Natural killer cell treated with Interleukin-12 subunit alpha and Interleukin-12 subunit beta and Interleukin-15 and Interleukin-18, amount 100 ng/mL, for 72 hours (primary cell): ENCODE results near the gene NTRK2. TPM values are rescaled to one million over a fixed set of nuclear protein-coding genes. Genes with fewer than 3 reads are reported as not detected.

Source experiments
- ATAC-seq, 2 donors: fragments of 150-1000 bp; cut with Tn5 transposase in 1 of 2; sonication (Bioruptor Pico), chemical (Tn5 transposase) in 1 of 2; 2 replicates each; pipeline ENCODE4 v1.10.0; 2021
- DNase-seq: peaks from one replicate; pipeline ENCODE4 v3.0.0; 2022; ENCODE audit warnings: low spot score
- H3K27ac Mint-ChIP-seq, 2 donors: 1 replicate in 1 of 2; 2 replicates in 1 of 2; pipeline ENCODE4 v1.8.0; 2022; ENCODE audit warnings: mixed read lengths in 2 of 2, mild to moderate bottlenecking in 1 of 2, moderate library complexity in 1 of 2
- H3K27me3 Mint-ChIP-seq, 2 donors: 1 replicate in 1 of 2; 2 replicates in 1 of 2; pipeline ENCODE4 v1.8.0; 2022; ENCODE audit warnings: mixed read lengths in 2 of 2
- H3K36me3 Mint-ChIP-seq: one replicate; pipeline ENCODE4 v1.8.0; 2022; ENCODE audit warnings: mixed read lengths
- H3K4me1 Mint-ChIP-seq, 2 donors: 1 replicate in 1 of 2; 2 replicates in 1 of 2; pipeline ENCODE4 v1.8.0; 2022; ENCODE audit warnings: low read depth in 2 of 2, mixed read lengths in 2 of 2, mild to moderate bottlenecking in 1 of 2
- H3K4me3 Mint-ChIP-seq: one replicate; pipeline ENCODE4 v1.8.0; 2022; ENCODE audit warnings: mixed read lengths
- H3K9me3 Mint-ChIP-seq: 2 replicates; pipeline ENCODE4 v1.8.0; 2022; ENCODE audit warnings: mixed read lengths
- total RNA-seq, 2 donors: library from RNA; stranded (reverse); gene quantifications; one replicate each; pipeline ENCODE4 v1.2.3, GENCODE V29; 2022

The NTRK2 gene
- total RNA-seq, 2 donors from 2014 or later: 0.24 to 2.4 TPM

DNA sequence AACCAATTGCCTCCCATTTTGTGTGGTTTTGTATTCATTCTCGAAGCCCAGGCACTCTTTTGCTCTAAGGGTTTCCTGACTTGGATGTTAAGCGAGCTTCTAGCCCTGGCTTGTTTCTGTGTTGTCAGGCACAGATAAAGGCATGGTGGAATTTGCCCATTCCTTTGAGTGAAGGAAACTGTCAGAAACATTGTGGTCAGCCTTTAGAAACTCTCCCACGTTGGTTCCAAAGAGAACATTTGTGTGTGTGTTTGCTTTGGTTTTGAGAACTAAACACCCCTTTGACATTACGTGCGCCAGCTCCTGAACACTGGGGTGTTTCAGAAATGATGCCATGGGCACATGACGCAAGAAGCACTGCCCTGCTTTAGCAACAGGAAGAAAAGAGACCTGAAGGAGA lies 320.9 kb downstream of the NTRK2 start:
- no peak overlapping the region for H3K4me3 Mint-ChIP-seq
- peaks cover 26 to 40% of the 10 kb centered on the region in 2 donors for H3K27me3 Mint-ChIP-seq
- ATAC-seq (no peak), DNase-seq (no peak)
- no peaks in the 10 kb centered on the region for H3K9me3 Mint-ChIP-seq
- H3K4me1 Mint-ChIP-seq: no peaks in the 10 kb centered on the region
- no peaks in the 10 kb centered on the region for H3K36me3 Mint-ChIP-seq
- no peak overlapping the region for H3K27ac Mint-ChIP-seq

DNA sequence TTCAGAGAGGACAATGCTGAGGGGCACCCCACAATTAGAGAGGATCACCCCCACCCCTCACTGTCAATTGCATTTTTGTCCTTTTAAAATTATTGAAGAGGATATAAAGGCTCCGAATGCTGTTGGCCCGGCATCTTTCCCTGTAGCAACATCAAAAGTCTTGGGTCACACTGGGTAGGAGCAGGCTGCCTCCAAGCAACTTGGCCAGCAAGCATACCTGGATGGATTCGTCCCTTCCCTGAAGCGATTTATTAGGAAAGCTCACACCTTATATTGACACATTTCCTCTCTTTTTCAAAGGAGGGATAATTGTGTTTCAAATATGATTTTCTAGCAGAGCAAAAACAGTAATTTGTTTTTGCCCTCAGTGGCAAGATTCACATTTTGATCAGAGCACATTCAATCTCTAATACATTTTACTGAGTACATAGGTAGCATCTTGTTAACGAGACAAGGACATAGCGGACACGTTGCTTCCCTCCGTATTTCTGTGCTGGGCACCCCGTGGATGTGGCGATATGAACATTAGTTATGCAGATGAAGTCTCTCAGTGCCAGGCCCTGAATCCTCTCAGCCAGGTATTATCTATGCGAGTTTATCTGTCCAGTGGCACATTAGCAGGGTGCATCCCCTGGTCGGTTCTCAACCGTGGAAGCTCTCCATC lies 321.5 kb downstream of the NTRK2 start:
- no peak for DNase-seq
- H3K27ac Mint-ChIP-seq: no peak overlapping the region
- no peaks in the 10 kb centered on the region for H3K9me3 Mint-ChIP-seq
- H3K36me3 Mint-ChIP-seq: no peaks in the 10 kb centered on the region
- H3K4me3 Mint-ChIP-seq: no peak overlapping the region
- no peaks in the 10 kb centered on the region for H3K4me1 Mint-ChIP-seq
- ATAC-seq: no peak
- peaks cover 23 to 35% of the 10 kb centered on the region in 2 donors for H3K27me3 Mint-ChIP-seq

DNA sequence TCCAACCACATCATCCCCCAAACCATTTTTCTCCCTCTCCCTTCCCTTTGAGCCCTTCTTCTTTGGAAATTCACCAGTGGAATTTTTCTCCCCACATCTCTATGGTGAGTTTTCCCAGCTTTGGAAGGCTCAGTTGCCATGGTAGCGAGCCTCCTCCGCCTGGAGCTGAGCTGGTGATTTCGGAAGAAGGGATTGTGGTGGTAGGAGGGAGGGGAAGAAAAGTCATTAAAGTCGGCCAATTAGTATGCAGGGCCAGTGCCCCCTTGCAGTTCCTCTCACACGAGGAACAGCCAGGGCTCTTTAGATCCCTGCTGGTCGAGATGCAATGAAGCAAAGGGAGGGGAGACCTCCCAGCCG lies 322.0 kb downstream of the NTRK2 start:
- no peak overlapping the region for H3K4me3 Mint-ChIP-seq
- H3K9me3 Mint-ChIP-seq: no peaks in the 10 kb centered on the region
- ATAC-seq (no peak), DNase-seq (no peak)
- H3K4me1 Mint-ChIP-seq: no peaks in the 10 kb centered on the region
- peaks cover 22 to 32% of the 10 kb centered on the region in 2 donors for H3K27me3 Mint-ChIP-seq
- no peak overlapping the region for H3K27ac Mint-ChIP-seq
- H3K36me3 Mint-ChIP-seq: no peaks in the 10 kb centered on the region

DNA sequence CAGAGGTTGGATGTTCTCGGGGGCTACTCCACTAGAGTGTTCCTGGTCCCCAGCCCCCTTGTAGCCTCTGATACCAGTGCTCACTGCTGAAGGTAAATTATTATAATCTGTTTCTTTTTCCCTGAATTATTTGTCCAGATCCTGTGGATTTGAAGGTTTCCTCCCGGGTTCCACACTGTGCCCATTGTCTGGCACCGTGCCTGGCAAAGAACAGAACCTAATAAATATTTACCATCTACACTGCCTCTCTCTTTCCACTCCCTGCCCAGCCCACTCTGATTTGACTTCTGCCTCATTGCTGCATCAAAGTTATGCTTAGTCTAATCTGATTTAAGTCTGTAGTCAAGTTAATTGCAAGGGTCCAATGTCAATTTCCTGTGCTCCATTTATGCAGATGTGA lies 322.9 kb downstream of the NTRK2 start:
- ATAC-seq (no peak), DNase-seq (no peak)
- Mint-ChIP-seq H3K4me1 (no peaks in the 10 kb centered on the region), H3K36me3 (no peaks in the 10 kb centered on the region), H3K9me3 (no peaks in the 10 kb centered on the region), H3K4me3 (no peak overlapping the region), H3K27ac (no peak overlapping the region), H3K27me3 (peaks cover 22 to 28% of the 10 kb centered on the region in 2 donors)

DNA sequence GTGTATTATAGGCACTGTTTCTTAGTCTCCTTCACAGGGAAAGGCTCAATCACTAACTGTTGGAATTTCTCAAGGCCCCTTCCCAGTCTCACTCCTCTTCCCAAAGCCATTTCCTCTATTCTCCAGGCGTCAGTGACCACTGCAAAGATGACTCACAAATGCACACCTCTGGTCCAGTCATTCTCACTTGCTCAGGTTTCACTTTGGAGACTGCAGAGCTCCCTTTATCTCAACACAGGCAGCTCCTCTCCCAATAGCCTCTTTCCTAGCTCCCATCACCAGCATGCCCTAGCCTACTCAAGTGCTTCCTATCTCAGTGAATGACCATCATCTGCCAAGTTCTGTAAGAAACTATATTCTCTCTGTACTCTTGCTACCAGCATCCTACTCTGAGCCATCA lies 323.6 kb downstream of the NTRK2 start:
- DNase-seq (no peak), ATAC-seq (no peak)
- no peaks in the 10 kb centered on the region for H3K36me3 Mint-ChIP-seq
- no peaks in the 10 kb centered on the region for H3K4me1 Mint-ChIP-seq
- H3K9me3 Mint-ChIP-seq: no peaks in the 10 kb centered on the region
- H3K27me3 Mint-ChIP-seq: peaks cover 19 to 23% of the 10 kb centered on the region in 2 donors
- H3K4me3 Mint-ChIP-seq: no peak overlapping the region
- no peak overlapping the region for H3K27ac Mint-ChIP-seq

DNA sequence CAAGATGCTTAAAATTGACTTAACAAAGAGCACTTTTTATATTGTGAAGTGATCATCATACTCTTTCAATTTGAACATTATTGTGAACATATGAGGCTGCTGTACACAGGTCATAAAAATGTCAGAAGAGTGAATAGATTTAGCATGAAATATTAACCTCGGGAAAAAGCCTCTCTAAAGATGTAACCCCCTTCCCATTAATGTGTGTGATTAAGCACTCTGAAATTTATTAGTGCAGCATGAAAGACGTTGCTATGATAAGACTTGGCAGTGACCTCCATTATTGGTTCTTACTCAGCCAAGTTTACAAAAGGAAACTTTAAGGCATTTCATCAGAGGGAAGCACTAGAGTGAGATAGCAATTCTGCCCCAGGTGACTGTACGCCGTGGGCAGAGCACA lies 326.5 kb downstream of the NTRK2 start:
- Mint-ChIP-seq H3K27me3 (peaks cover 19 to 33% of the 10 kb centered on the region in 2 donors), H3K36me3 (no peaks in the 10 kb centered on the region), H3K9me3 (no peaks in the 10 kb centered on the region), H3K4me3 (no peak overlapping the region), H3K27ac (no peak overlapping the region), H3K4me1 (no peaks in the 10 kb centered on the region)
- no peak for DNase-seq
- no peak for ATAC-seq

DNA sequence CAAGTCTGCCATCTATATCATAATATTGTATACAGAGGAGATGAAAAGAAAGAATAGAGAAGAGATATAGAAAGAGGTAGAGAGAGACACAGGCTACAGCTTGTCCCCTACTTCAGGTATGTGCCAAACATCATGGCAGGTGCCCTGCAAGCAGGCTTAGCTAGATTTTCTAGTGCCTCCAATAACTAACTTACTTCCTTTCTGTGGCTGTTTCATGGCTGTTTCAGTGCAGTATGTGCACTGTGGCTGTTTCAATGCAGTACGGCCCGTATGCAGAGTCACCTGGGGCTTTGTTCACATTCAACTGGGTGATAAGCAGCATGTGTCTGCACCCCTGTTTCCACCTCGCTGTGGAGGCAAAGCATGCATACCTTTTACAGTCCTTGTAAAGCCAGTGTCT lies 327.2 kb downstream of the NTRK2 start:
- Mint-ChIP-seq H3K36me3 (no peaks in the 10 kb centered on the region), H3K4me1 (no peaks in the 10 kb centered on the region), H3K4me3 (no peak overlapping the region), H3K27ac (no peak overlapping the region), H3K9me3 (no peaks in the 10 kb centered on the region), H3K27me3 (peaks cover 19 to 39% of the 10 kb centered on the region in 2 donors)
- DNase-seq (no peak), ATAC-seq (no peak)

DNA sequence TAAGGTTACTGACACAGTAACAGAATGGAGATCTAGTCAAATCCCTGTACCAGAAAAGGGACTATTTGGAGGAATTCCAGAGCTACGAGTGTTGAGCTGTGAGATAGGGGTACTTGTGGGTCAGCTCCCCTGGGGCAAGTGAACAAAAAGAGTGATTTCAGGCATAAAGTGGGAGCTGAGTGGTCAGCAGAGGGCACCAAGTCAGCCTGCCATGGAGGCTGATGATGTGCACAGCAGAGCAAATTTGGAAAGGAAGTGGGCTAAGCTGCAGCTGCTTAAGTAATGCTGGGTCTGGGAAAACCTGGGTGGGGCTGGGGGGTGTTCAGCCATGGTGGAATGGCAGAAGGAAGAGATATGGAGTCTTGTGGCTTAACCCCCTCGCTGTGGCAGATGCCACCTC lies 327.9 kb downstream of the NTRK2 start:
- ATAC-seq (peak in 1 of 2 donors; percentile 50), DNase-seq (no peak)
- H3K4me1 Mint-ChIP-seq: no peaks in the 10 kb centered on the region
- peaks cover 19 to 39% of the 10 kb centered on the region in 2 donors for H3K27me3 Mint-ChIP-seq
- no peak overlapping the region for H3K27ac Mint-ChIP-seq
- no peaks in the 10 kb centered on the region for H3K9me3 Mint-ChIP-seq
- H3K4me3 Mint-ChIP-seq: no peak overlapping the region
- no peaks in the 10 kb centered on the region for H3K36me3 Mint-ChIP-seq

DNA sequence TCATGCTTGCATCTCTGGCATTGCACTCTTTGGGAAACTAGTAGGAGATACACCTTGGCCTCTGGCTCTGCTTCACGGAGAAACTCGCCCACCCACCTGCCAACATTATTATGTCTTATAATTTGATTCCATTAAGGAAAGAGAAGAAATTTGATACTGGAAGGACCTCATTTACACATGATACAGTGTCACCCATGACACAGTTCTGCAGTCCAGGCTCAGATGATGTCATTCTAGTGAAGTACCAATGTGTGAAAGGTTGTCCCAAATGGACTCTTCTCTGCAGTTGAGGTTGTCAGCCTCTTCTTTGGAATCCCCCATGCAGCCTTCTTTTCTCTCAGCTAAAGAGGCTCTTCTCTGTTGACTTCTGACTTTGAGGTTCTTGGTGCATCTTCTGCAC lies 329.1 kb downstream of the NTRK2 start:
- no peaks in the 10 kb centered on the region for H3K9me3 Mint-ChIP-seq
- H3K4me3 Mint-ChIP-seq: no peak overlapping the region
- H3K27ac Mint-ChIP-seq: no peak overlapping the region
- no peaks in the 10 kb centered on the region for H3K36me3 Mint-ChIP-seq
- no peaks in the 10 kb centered on the region for H3K4me1 Mint-ChIP-seq
- no peak for ATAC-seq
- DNase-seq: no peak
- peaks cover 17 to 41% of the 10 kb centered on the region in 2 donors for H3K27me3 Mint-ChIP-seq

DNA sequence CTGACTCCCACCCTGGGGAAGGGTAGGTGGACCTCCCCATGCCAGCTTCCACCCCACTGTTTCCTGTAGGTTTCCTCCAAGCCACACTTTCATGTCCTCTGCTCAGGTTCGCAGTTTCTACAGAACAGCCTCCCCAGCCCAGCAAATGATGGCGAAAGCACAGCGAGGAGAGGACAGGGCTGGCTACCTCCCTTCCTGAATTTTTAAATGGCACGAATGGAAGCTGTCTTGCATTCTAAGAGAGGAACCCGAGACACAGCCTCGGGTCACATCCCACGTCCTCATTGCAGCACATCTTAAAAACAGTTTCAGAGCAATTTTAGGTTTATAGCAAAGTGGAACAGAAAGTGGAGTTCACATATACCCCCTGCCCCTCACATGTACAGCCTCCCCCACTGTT lies 330.3 kb downstream of the NTRK2 start:
- H3K27me3 Mint-ChIP-seq: peaks cover 13 to 33% of the 10 kb centered on the region in 2 donors
- H3K4me1 Mint-ChIP-seq: no peaks in the 10 kb centered on the region
- H3K9me3 Mint-ChIP-seq: no peaks in the 10 kb centered on the region
- DNase-seq (no peak), ATAC-seq (no peak)
- no peaks in the 10 kb centered on the region for H3K36me3 Mint-ChIP-seq
- no peak overlapping the region for H3K27ac Mint-ChIP-seq
- no peak overlapping the region for H3K4me3 Mint-ChIP-seq

DNA sequence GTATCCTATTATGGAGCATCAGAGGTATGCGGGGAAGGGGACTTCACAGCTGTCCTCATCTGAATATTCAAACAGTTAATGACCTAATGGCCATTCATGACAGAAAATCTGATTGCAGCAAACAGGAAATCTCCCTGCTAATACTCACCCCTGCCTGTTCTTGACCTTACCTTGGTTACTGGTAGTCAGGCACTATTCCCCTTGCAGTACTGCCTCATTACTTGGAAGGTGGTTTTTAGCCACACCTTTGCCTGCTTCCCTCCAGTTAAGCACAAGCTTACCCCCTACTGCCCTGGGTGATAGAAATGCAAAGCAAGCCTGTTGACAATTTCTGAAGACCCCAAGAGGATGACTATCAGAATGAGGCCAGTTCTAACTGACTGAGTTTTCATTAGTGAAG lies 332.4 kb downstream of the NTRK2 start:
- no peak overlapping the region for H3K27ac Mint-ChIP-seq
- H3K4me1 Mint-ChIP-seq: no peaks in the 10 kb centered on the region
- ATAC-seq: no peak

DNA sequence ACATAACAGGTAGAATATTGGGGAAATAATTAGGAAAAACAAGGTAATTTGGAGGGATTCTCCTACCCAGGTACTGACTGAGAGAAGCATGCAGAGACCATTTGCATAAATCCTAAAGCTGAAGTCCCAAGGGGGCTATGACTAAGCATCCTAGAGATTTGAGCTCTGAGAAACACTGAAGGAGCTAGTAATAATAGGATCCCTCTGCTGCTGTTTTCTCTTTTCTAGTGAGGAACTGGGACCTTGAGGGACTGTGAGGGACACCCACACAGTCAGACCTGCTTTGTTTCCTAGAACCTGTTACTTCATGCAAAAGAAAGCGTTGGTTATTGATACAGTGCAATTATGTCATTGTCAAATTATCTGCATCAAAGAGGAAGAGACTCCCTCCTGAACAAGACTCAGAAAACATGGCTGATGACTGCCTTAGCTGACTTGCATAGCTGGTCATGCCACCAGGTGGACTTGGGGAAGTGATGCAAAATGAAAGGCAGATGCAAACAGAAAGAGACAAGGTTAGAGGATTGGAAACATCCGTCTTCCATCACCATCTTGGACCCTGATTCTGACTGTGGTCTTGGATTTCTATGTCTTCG lies 335.4 kb downstream of the NTRK2 start:
- H3K9me3 Mint-ChIP-seq: no peaks in the 10 kb centered on the region
- H3K27ac Mint-ChIP-seq: no peak overlapping the region
- no peaks in the 10 kb centered on the region for H3K4me1 Mint-ChIP-seq
- H3K4me3 Mint-ChIP-seq: no peak overlapping the region
- ATAC-seq (no peak), DNase-seq (no peak)
- no peaks in the 10 kb centered on the region for H3K36me3 Mint-ChIP-seq
- H3K27me3 Mint-ChIP-seq: peaks cover 16 to 37% of the 10 kb centered on the region in 2 donors

More for the DNA sequence above, 332.4 kb downstream of the NTRK2 start:
- peaks cover 12 to 38% of the 10 kb centered on the region in 2 donors for H3K27me3 Mint-ChIP-seq
- no peak for DNase-seq
- H3K36me3 Mint-ChIP-seq: no peaks in the 10 kb centered on the region
- H3K4me3 Mint-ChIP-seq: no peak overlapping the region
- no peaks in the 10 kb centered on the region for H3K9me3 Mint-ChIP-seq

DNA sequence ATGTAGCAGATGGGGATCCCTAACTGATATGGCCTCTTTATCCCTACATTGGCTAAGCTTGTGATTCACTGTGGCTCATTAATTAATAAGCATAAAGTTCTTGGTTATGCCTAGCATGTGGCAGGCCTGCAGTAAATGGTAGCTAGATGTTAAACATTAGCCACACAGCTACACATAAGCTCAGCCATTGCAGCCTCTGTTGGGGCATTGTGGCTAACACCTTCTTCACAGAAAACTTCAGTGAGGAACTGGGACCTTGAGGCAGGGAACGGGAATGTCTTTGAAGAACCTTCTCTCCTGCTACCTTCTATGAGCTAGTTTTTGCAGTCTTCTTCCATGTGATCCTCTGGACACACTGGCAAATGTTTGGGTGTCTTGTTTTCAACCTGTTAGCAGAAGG lies 338.2 kb downstream of the NTRK2 start:
- Mint-ChIP-seq H3K36me3 (no peaks in the 10 kb centered on the region), H3K27ac (no peak overlapping the region), H3K4me3 (no peak overlapping the region), H3K27me3 (peaks cover 14 to 24% of the 10 kb centered on the region in 2 donors), H3K9me3 (no peaks in the 10 kb centered on the region), H3K4me1 (no peaks in the 10 kb centered on the region)
- ATAC-seq (no peak), DNase-seq (no peak)

DNA sequence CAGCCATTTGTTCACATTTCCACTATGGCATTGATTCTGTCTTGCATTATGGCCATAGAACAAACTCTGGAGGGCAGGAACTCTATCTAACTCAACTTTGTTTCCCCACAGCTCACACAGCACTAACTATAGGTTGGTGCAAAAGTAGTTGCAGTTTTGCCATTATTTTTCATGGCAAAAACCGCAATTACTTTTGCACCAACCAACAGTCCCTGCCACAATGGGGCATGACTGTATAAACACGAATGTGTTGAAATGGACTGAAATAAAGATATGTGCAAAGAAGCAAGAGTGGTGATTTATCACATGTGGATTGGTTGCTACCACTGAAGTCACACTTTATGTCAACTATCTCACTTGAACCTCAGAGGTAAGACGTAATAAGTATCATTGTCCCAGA lies 338.7 kb downstream of the NTRK2 start:
- H3K27ac Mint-ChIP-seq: no peak overlapping the region

DNA sequence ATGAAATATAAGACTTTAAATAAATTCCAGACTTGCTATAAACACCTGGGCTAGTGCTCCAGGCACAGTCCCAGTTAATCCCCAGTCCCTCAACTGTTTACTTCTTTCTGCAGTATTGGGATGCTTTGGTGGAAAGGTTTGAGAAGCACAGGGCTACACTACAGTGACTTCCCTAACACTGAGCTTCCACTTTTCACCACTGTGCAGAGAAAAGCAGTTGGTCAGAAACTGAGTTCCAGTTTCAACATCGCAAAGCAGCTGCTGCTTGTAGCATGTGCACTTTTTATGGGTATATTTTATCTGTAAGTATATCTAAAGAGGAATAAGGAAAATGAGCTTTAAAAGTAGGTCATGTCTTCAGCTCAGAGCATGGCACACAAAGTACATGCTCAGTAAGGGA lies 339.7 kb downstream of the NTRK2 start:
- no peaks in the 10 kb centered on the region for H3K9me3 Mint-ChIP-seq
- H3K27me3 Mint-ChIP-seq: peaks cover 10 to 19% of the 10 kb centered on the region in 2 donors
- H3K4me3 Mint-ChIP-seq: no peak overlapping the region
- H3K36me3 Mint-ChIP-seq: no peaks in the 10 kb centered on the region
- DNase-seq (no peak), ATAC-seq (no peak)
- H3K4me1 Mint-ChIP-seq: no peaks in the 10 kb centered on the region
- no peak overlapping the region for H3K27ac Mint-ChIP-seq

More for the DNA sequence above, 338.7 kb downstream of the NTRK2 start:
- Mint-ChIP-seq H3K4me3 (no peak overlapping the region), H3K4me1 (no peaks in the 10 kb centered on the region), H3K9me3 (no peaks in the 10 kb centered on the region), H3K27me3 (peaks cover 13 to 19% of the 10 kb centered on the region in 2 donors), H3K36me3 (no peaks in the 10 kb centered on the region)
- DNase-seq (no peak), ATAC-seq (no peak)
